DMS53 (cell line): ENCODE data around the gene CYP46A1.
"Not testable (repeated sequence)": the region's sequence is repeated elsewhere in the genome, so short reads cannot be mapped to it uniquely, and the experiment has no call there.

ENCODE experiments used
- DNase-seq: peaks from one replicate; lab custom pipeline; 2025; lab: John Stamatoyannopoulos, UW

The CYP46A1 gene

GRCh38 chr14:99657645-99658155 lies 26.4 kb upstream of the CYP46A1 start:
- DNase-seq, result no peak

GRCh38 chr14:99658218-99658845 lies 25.8 kb upstream of the CYP46A1 start:
- no peak for DNase-seq

- DNase-seq, result peak; percentile 39
These were observed 24.8 kb upstream of the CYP46A1 start for GRCh38 chr14:99659333-99659741.

GRCh38 chr14:99660006-99660566 lies 24.0 kb upstream of the CYP46A1 start:
- no peak for DNase-seq

- DNase-seq, result no peak
These were observed 23.3 kb upstream of the CYP46A1 start for GRCh38 chr14:99660794-99661193.

- DNase-seq, result not testable (repeated sequence)
These were observed 22.9 kb upstream of the CYP46A1 start for GRCh38 chr14:99661206-99661605.

- DNase-seq, result no peak
These were observed 21.3 kb upstream of the CYP46A1 start for GRCh38 chr14:99662846-99663245.

GRCh38 chr14:99663386-99664057 lies 20.6 kb upstream of the CYP46A1 start:
- DNase-seq, result no peak

GRCh38 chr14:99664058-99664936 lies 19.8 kb upstream of the CYP46A1 start:
- no peak for DNase-seq

- DNase-seq, result no peak
These were observed 19.2 kb upstream of the CYP46A1 start for GRCh38 chr14:99664937-99665273.

- no peak for DNase-seq
These were observed 17.6 kb upstream of the CYP46A1 start for GRCh38 chr14:99666533-99666932.

- DNase-seq, result no peak
These were observed 17.1 kb upstream of the CYP46A1 start for GRCh38 chr14:99667045-99667444.

GRCh38 chr14:99667821-99668220 lies 16.3 kb upstream of the CYP46A1 start:
- DNase-seq, result no peak

GRCh38 chr14:99668307-99669295 lies 15.5 kb upstream of the CYP46A1 start:
- DNase-seq, result no peak

GRCh38 chr14:99670361-99671234 lies 13.5 kb upstream of the CYP46A1 start:
- no peak for DNase-seq

- no peak for DNase-seq
These were observed 12.6 kb upstream of the CYP46A1 start for GRCh38 chr14:99671235-99672224.

GRCh38 chr14:99672506-99673304 lies 11.4 kb upstream of the CYP46A1 start:
- no peak for DNase-seq
